ENCODE data around the gene RPL22.

The RPL22 gene
- total RNA-seq: 84.5 to 141 (median 95.5) reads per million in 3 donors

DNA sequence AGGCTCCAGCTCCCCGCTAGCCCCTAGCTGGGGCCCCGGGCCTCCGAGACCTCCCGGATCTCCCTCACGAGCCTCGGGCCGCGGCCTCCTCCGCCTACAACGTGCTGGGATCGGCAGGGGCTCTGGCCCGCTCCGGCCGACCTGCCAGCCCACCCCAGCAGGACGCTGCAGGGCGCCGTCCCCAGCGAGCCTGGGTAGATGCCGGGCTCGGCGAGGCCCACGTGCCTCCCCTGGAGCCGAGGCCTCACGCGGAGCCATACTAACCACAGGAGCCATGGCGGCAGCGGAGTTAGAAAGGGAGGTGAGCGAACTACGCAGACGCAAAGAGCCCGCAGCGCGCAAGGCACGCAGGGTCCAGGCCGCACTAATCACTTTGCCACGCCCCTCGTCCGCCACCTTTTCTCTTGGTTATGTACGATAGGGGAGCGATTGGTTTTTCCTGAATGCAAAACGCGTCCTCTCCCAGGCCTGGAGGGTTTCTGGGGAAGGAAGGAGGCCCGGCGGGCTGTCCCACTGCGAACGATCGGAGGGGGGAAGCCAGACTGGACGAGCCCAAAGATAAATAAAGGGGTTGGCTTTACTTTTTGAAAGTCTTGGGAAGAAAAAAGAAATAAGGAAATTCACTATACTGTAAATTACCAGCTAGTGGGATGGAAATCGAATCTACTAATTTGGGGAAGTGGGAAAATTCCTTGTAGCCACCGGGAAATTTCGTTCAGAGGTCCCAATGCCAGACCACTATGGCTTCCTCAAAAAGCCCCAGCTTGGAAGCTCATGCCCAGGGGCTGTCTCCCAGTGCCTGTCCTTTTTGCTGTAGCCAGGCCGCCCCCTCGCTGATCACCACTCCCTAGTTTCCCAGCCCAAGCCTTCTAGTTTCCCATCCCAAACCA is at the start of gene RPL22:
RPL22 (minus strand) TSS at position 298 of the 890 bp plus-strand sequence; CDS start at position 276, 22 bp downstream.
- Histone ChIP-seq H3K4me1 (ENCODE audit: control insufficient read depth, insufficient read depth, low read length, poor library complexity, severe bottlenecking) (peaks cover 24% of the 10 kb centered on the region), H3K4me3 (ENCODE audit: insufficient read depth, low read depth, low read length, poor library complexity, severe bottlenecking) (peak within 1 kb of the TSS; percentile 99), H3K27ac (ENCODE audit: insufficient read depth, low read length, poor library complexity, severe bottlenecking) (peak within 1 kb of the TSS; percentile 82), H3K27me3 (replicated peaks; ENCODE audit: control insufficient read depth, insufficient read depth, low read length, poor library complexity, severe bottlenecking) (no peaks in the 10 kb centered on the region), H3K9me3 (ENCODE audit: control insufficient read depth, low read length) (no peaks in the 10 kb centered on the region), H3K36me3 (ENCODE audit: control insufficient read depth, insufficient read depth, low read length) (peaks cover 11% of the 10 kb centered on the region)
- peak; percentile 91 to 94 (median 93) for DNase-seq

DNA sequence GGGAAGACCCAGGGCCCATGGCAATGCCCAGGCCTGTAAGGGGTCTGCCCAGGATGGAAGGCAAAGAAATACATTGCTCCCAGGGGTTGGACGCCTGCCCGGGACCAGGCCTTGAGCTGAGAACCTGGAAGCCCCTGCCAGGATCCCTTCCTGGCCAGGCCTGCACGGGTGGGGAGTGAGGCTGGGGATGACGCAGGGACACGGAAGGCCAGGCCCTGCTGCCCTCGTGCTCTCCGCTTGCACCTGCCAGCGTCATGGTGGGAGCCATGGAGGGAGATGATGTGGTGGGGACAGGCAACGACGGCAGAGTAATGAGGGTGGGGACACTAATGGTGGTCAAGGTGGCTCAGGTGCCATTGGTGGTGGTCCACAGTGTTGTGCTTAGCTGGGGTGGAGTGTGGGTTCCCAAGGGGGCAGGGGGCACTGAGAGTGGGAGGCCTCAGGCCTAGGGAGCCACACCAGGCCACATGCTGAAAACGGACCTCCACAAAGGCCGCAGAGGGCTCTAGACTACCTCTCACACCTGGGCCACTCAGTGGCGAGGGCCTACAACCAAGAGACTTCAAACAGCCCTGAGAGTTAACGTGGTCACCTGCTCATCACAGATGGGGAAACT is 48.9 kb upstream of the RPL22 start:
- Histone ChIP-seq H3K27me3 (replicated peaks; ENCODE audit: control insufficient read depth, insufficient read depth, low read length, poor library complexity, severe bottlenecking) (peaks cover 61% of the 10 kb centered on the region), H3K36me3 (ENCODE audit: control insufficient read depth, insufficient read depth, low read length) (no peaks in the 10 kb centered on the region), H3K9me3 (ENCODE audit: control insufficient read depth, low read length) (no peaks in the 10 kb centered on the region), H3K4me3 (ENCODE audit: insufficient read depth, low read depth, low read length, poor library complexity, severe bottlenecking) (no peak overlapping the region), H3K4me1 (ENCODE audit: control insufficient read depth, insufficient read depth, low read length, poor library complexity, severe bottlenecking) (peaks cover 24% of the 10 kb centered on the region), H3K27ac (ENCODE audit: insufficient read depth, low read length, poor library complexity, severe bottlenecking) (no peak overlapping the region)
- DNase-seq: no peak

GRCh38 chr1:6247651-6248050 is 48.3 kb upstream of the RPL22 start:
- no peak for DNase-seq
- H3K9me3 ChIP-seq (ENCODE audit: control insufficient read depth, low read length): no peaks in the 10 kb centered on the region
- H3K27ac ChIP-seq (ENCODE audit: insufficient read depth, low read length, poor library complexity, severe bottlenecking): no peak overlapping the region
- no peak overlapping the region for H3K4me3 ChIP-seq (ENCODE audit: insufficient read depth, low read depth, low read length, poor library complexity, severe bottlenecking)
- no peaks in the 10 kb centered on the region for H3K36me3 ChIP-seq (ENCODE audit: control insufficient read depth, insufficient read depth, low read length)
- H3K4me1 ChIP-seq (ENCODE audit: control insufficient read depth, insufficient read depth, low read length, poor library complexity, severe bottlenecking): peaks cover 24% of the 10 kb centered on the region
- H3K27me3 ChIP-seq (replicated peaks; ENCODE audit: control insufficient read depth, insufficient read depth, low read length, poor library complexity, severe bottlenecking): peaks cover 66% of the 10 kb centered on the region

GRCh38 chr1:6246497-6247467 is 47.4 kb upstream of the RPL22 start:
- Histone ChIP-seq H3K27me3 (replicated peaks; ENCODE audit: control insufficient read depth, insufficient read depth, low read length, poor library complexity, severe bottlenecking) (peaks cover 71% of the 10 kb centered on the region), H3K36me3 (ENCODE audit: control insufficient read depth, insufficient read depth, low read length) (no peaks in the 10 kb centered on the region), H3K4me3 (ENCODE audit: insufficient read depth, low read depth, low read length, poor library complexity, severe bottlenecking) (no peak overlapping the region), H3K4me1 (ENCODE audit: control insufficient read depth, insufficient read depth, low read length, poor library complexity, severe bottlenecking) (peaks cover 29% of the 10 kb centered on the region), H3K9me3 (ENCODE audit: control insufficient read depth, low read length) (no peaks in the 10 kb centered on the region), H3K27ac (ENCODE audit: insufficient read depth, low read length, poor library complexity, severe bottlenecking) (no peak overlapping the region)
- peak; percentile 54 to 72 (median 66) for DNase-seq

DNA sequence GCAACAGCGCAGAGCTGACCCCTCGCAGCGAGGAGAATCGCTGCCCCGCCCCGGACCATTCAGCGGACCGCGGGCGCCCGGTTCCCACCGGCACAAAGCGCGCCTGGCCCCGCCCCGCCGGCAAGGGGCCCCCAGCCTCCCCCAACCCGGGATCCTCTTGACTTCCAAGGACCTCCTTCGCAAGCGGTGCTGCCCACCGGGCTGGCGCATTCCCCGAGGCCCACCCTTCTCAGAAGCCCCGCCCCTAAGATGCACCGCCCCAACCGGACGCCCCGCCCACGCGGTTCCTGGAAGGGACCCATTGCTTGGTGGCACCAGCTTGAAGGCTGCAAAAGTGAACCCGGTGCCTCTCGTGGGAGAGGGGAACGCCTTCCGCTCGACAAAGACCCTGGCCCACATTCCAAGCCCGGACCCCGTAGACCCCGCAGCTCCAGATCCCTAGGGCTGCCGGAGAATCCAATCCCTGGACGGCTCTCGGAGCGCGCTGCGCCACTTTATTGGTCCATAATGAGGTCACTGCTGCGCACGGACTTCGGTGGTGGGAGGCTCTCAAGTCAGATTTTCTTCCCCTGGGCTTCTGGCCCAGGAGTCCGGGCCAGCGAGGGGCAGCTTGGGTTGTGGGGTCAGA is 46.6 kb upstream of the RPL22 start:
- Histone ChIP-seq H3K36me3 (ENCODE audit: control insufficient read depth, insufficient read depth, low read length) (no peaks in the 10 kb centered on the region), H3K27ac (ENCODE audit: insufficient read depth, low read length, poor library complexity, severe bottlenecking) (no peak overlapping the region), H3K27me3 (replicated peaks; ENCODE audit: control insufficient read depth, insufficient read depth, low read length, poor library complexity, severe bottlenecking) (peaks cover 78% of the 10 kb centered on the region), H3K9me3 (ENCODE audit: control insufficient read depth, low read length) (no peaks in the 10 kb centered on the region), H3K4me1 (ENCODE audit: control insufficient read depth, insufficient read depth, low read length, poor library complexity, severe bottlenecking) (peaks cover 30% of the 10 kb centered on the region), H3K4me3 (ENCODE audit: insufficient read depth, low read depth, low read length, poor library complexity, severe bottlenecking) (no peak overlapping the region)
- peak in 1 of 3 donors; percentile 24 for DNase-seq

GRCh38 chr1:6245086-6245868 is 45.9 kb upstream of the RPL22 start:
- no peak overlapping the region for H3K27ac ChIP-seq (ENCODE audit: insufficient read depth, low read length, poor library complexity, severe bottlenecking)
- no peaks in the 10 kb centered on the region for H3K9me3 ChIP-seq (ENCODE audit: control insufficient read depth, low read length)
- no peak overlapping the region for H3K4me3 ChIP-seq (ENCODE audit: insufficient read depth, low read depth, low read length, poor library complexity, severe bottlenecking)
- H3K4me1 ChIP-seq (ENCODE audit: control insufficient read depth, insufficient read depth, low read length, poor library complexity, severe bottlenecking): peaks cover 30% of the 10 kb centered on the region
- H3K27me3 ChIP-seq (replicated peaks; ENCODE audit: control insufficient read depth, insufficient read depth, low read length, poor library complexity, severe bottlenecking): peaks cover 77% of the 10 kb centered on the region
- DNase-seq: peak; percentile 58 to 66 (median 65)
- no peaks in the 10 kb centered on the region for H3K36me3 ChIP-seq (ENCODE audit: control insufficient read depth, insufficient read depth, low read length)

DNA sequence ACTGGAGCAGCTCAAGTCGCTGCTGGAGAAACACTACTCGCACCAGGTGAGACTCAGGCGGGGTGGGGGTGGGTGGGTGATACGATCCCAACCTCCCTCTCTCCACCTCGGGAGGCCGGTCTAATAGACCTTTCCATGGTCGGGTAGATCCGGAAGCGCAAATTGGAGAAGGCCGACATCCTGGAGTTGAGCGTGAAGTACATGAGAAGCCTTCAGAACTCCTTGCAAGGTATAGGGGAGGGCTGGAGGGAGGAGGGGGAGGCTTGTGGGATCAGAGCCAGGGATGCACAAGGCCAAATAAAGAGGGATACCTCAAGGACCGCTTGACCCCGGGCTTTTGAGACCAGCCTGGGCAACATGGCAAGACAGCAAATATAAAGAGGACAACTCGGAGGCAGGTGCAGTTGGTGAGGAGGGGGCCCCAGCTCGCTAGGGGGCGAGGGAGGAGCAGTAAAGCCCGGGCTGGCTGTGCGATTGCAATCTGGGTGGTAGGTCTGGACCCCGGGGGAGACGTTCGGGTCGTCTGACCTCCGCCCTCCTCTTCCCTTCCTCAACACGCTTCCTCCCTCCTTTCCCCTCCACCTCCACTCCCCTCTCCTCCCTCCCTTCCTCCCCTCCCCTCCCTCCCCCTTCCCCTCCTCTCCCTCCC is 45.1 kb upstream of the RPL22 start:
- Histone ChIP-seq H3K27me3 (replicated peaks; ENCODE audit: control insufficient read depth, insufficient read depth, low read length, poor library complexity, severe bottlenecking) (peaks cover 77% of the 10 kb centered on the region), H3K9me3 (ENCODE audit: control insufficient read depth, low read length) (no peaks in the 10 kb centered on the region), H3K27ac (ENCODE audit: insufficient read depth, low read length, poor library complexity, severe bottlenecking) (no peak overlapping the region), H3K4me3 (ENCODE audit: insufficient read depth, low read depth, low read length, poor library complexity, severe bottlenecking) (no peak overlapping the region), H3K36me3 (ENCODE audit: control insufficient read depth, insufficient read depth, low read length) (no peaks in the 10 kb centered on the region), H3K4me1 (ENCODE audit: control insufficient read depth, insufficient read depth, low read length, poor library complexity, severe bottlenecking) (peaks cover 30% of the 10 kb centered on the region)
- DNase-seq: no peak

GRCh38 chr1:6243993-6244392 is 44.6 kb upstream of the RPL22 start, which contains the start of gene HES3:
TSS of gene HES3 (plus strand) at chr1:6244179. CDS start at chr1:6244366, 187 bp downstream.
- H3K27me3 ChIP-seq (replicated peaks; ENCODE audit: control insufficient read depth, insufficient read depth, low read length, poor library complexity, severe bottlenecking): peaks cover 75% of the 10 kb centered on the region
- H3K4me1 ChIP-seq (ENCODE audit: control insufficient read depth, insufficient read depth, low read length, poor library complexity, severe bottlenecking): peaks cover 28% of the 10 kb centered on the region
- no peak within 1 kb of the TSS for H3K27ac ChIP-seq (ENCODE audit: insufficient read depth, low read length, poor library complexity, severe bottlenecking)
- no peaks in the 10 kb centered on the region for H3K9me3 ChIP-seq (ENCODE audit: control insufficient read depth, low read length)
- no peak within 1 kb of the TSS for H3K4me3 ChIP-seq (ENCODE audit: insufficient read depth, low read depth, low read length, poor library complexity, severe bottlenecking)
- DNase-seq: no peak
- H3K36me3 ChIP-seq (ENCODE audit: control insufficient read depth, insufficient read depth, low read length): no peaks in the 10 kb centered on the region
